GM18517 (cell line): ENCODE data around the gene FXN.
"Not testable (repeated sequence)": the region's sequence is repeated elsewhere in the genome, so short reads cannot be mapped to it uniquely, and the experiment has no call there.

Source experiments
- ATAC-seq: cut with Tn5 transposase; IDR thresholded peaks from one replicate; pipeline ENCODE4 v1.9.1; 2021; ENCODE audit warnings: mild to moderate bottlenecking, moderate library complexity; ENCODE audit not compliant: unreplicated experiment

Gene FXN

GRCh38 chr9:69023650-69024049, 11.9 kb upstream of the FXN start:
- no peak for ATAC-seq

GRCh38 chr9:69027355-69028097, 8.0 kb upstream of the FXN start:
- peak; percentile 86 for ATAC-seq

GRCh38 chr9:69028754-69029153, 6.8 kb upstream of the FXN start:
- no peak for ATAC-seq

- no peak for ATAC-seq
Measured at GRCh38 chr9:69029535-69029934, 6.0 kb upstream of the FXN start.

- no peak for ATAC-seq
Measured at GRCh38 chr9:69030851-69031645, 4.5 kb upstream of the FXN start.

GRCh38 chr9:69034071-69034470, 1.5 kb upstream of the FXN start:
- ATAC-seq: no peak

GRCh38 chr9:69036309-69036708, 757 bp downstream of the FXN start:
- peak; percentile 15 for ATAC-seq

- ATAC-seq: no peak
Measured at GRCh38 chr9:69036799-69037198, 1.2 kb downstream of the FXN start.

GRCh38 chr9:69040646-69041045, 5.1 kb downstream of the FXN start:
- no peak for ATAC-seq

- ATAC-seq: no peak
Measured at GRCh38 chr9:69044240-69045219, 9.0 kb downstream of the FXN start.

- no peak for ATAC-seq
Measured at GRCh38 chr9:69045821-69046220, 10.3 kb downstream of the FXN start.

- no peak for ATAC-seq
Measured at GRCh38 chr9:69046723-69047122, 11.2 kb downstream of the FXN start.

GRCh38 chr9:69047371-69047770, 11.8 kb downstream of the FXN start:
- no peak for ATAC-seq

- no peak for ATAC-seq
Measured at GRCh38 chr9:69049094-69049493, 13.5 kb downstream of the FXN start.

- not testable (repeated sequence) for ATAC-seq
Measured at GRCh38 chr9:69050936-69051335, 15.4 kb downstream of the FXN start.

- no peak for ATAC-seq
Measured at GRCh38 chr9:69054989-69055388, 19.4 kb downstream of the FXN start.

GRCh38 chr9:69056191-69056815, 20.8 kb downstream of the FXN start:
- ATAC-seq: no peak

GRCh38 chr9:69058101-69058500, 22.5 kb downstream of the FXN start:
- ATAC-seq: no peak

- ATAC-seq: no peak
Measured at GRCh38 chr9:69060766-69061165, 25.2 kb downstream of the FXN start.

- ATAC-seq: no peak
Measured at GRCh38 chr9:69062195-69062594, 26.6 kb downstream of the FXN start.

GRCh38 chr9:69063839-69064238, 28.3 kb downstream of the FXN start:
- ATAC-seq: no peak
